Effector memory CD8-positive, alpha-beta T cell (primary cell): ENCODE measurements around the gene KLHDC7B.

ENCODE experiments used
- ATAC-seq: fragments of 150-1000 bp; cut with Tn5 transposase; replicated peaks from 2 replicates; pipeline ENCODE4 v1.10.0; 2021; ENCODE audit warnings: mild to moderate bottlenecking, moderate library complexity
- DNase-seq, 3 experiments: peaks; one replicate each; pipeline ENCODE4 v3.0.0; 2021
- H3K27ac Mint-ChIP-seq, 2 donors: one replicate each; pipeline ENCODE4 v1.8.0; 2022; ENCODE audit warnings: mild to moderate bottlenecking in 2 of 2, mixed read lengths in 2 of 2, moderate library complexity in 2 of 2
- H3K27me3 Mint-ChIP-seq, 2 donors: one replicate each; pipeline ENCODE4 v1.8.0; 2022; ENCODE audit warnings: mixed read lengths in 2 of 2
- H3K36me3 Mint-ChIP-seq: one replicate; pipeline ENCODE4 v1.8.0; 2022; ENCODE audit warnings: mild to moderate bottlenecking, moderate library complexity, mixed read lengths; ENCODE audit not compliant: insufficient read depth
- H3K4me1 Mint-ChIP-seq, 2 donors: one replicate each; pipeline ENCODE4 v1.8.0; 2022; ENCODE audit warnings: low read depth in 2 of 2, mixed read lengths in 2 of 2
- H3K4me3 Mint-ChIP-seq, 2 donors: one replicate each; pipeline ENCODE4 v1.8.0; 2022; ENCODE audit warnings: mild to moderate bottlenecking in 2 of 2, mixed read lengths in 2 of 2, moderate library complexity in 2 of 2
- H3K9me3 Mint-ChIP-seq, 2 donors: one replicate each; pipeline ENCODE4 v1.8.0; 2022; ENCODE audit warnings: mixed read lengths in 2 of 2

KLHDC7B gene

GRCh38 chr22:50522208-50522805 is 23.4 kb upstream of the KLHDC7B start:
- Mint-ChIP-seq H3K4me3 (no peak overlapping the region), H3K36me3 (peaks cover 71% of the 10 kb centered on the region)

GRCh38 chr22:50522806-50523438 is 22.8 kb upstream of the KLHDC7B start:
- peaks cover 20 to 23% of the 10 kb centered on the region in 2 donors for H3K4me1 Mint-ChIP-seq
- H3K27me3 Mint-ChIP-seq, result no peaks in the 10 kb centered on the region
- H3K27ac Mint-ChIP-seq, result peak overlapping the region in 1 of 2 donors; percentile 68
- H3K4me3 Mint-ChIP-seq, result peak overlapping the region; percentile 19 to 31
- no peak for DNase-seq
- H3K36me3 Mint-ChIP-seq, result peaks cover 74% of the 10 kb centered on the region
- ATAC-seq, result no peak
- H3K9me3 Mint-ChIP-seq, result no peaks in the 10 kb centered on the region

More at GRCh38 chr22:50522208-50522805, 23.4 kb upstream of the KLHDC7B start:
- no peaks in the 10 kb centered on the region for H3K9me3 Mint-ChIP-seq
- ATAC-seq (no peak), DNase-seq (no peak)
- peaks cover 14 to 19% of the 10 kb centered on the region in 2 donors for H3K4me1 Mint-ChIP-seq
- H3K27me3 Mint-ChIP-seq, result no peaks in the 10 kb centered on the region
- peak overlapping the region in 1 of 2 donors; percentile 68 for H3K27ac Mint-ChIP-seq

GRCh38 chr22:50523458-50523805 is 22.3 kb upstream of the KLHDC7B start:
- ATAC-seq, result no peak
- H3K4me1 Mint-ChIP-seq, result peaks cover 25 to 26% of the 10 kb centered on the region in 2 donors
- H3K4me3 Mint-ChIP-seq, result peak overlapping the region; percentile 19 to 31

GRCh38 chr22:50523806-50524675 is 21.7 kb upstream of the KLHDC7B start:
- Mint-ChIP-seq H3K9me3 (no peaks in the 10 kb centered on the region), H3K36me3 (peaks cover 74% of the 10 kb centered on the region), H3K27me3 (no peaks in the 10 kb centered on the region), H3K27ac (peak overlapping the region; percentile 80 to 94), H3K4me3 (peak overlapping the region; percentile 83 to 96), H3K4me1 (peaks cover 28 to 32% of the 10 kb centered on the region in 2 donors)
- ATAC-seq (no peak), DNase-seq (no peak)

More at GRCh38 chr22:50523458-50523805, 22.3 kb upstream of the KLHDC7B start:
- H3K27ac Mint-ChIP-seq, result peak overlapping the region in 1 of 2 donors; percentile 68
- no peak for DNase-seq
- peaks cover 70% of the 10 kb centered on the region for H3K36me3 Mint-ChIP-seq
- no peaks in the 10 kb centered on the region for H3K27me3 Mint-ChIP-seq
- H3K9me3 Mint-ChIP-seq, result no peaks in the 10 kb centered on the region

- peak overlapping the region; percentile 83 to 96 for H3K4me3 Mint-ChIP-seq
- DNase-seq (no peak), ATAC-seq (no peak)
- no peaks in the 10 kb centered on the region for H3K9me3 Mint-ChIP-seq
- peak overlapping the region; percentile 80 to 94 for H3K27ac Mint-ChIP-seq
- peaks cover 73% of the 10 kb centered on the region for H3K36me3 Mint-ChIP-seq
- peaks cover 28 to 32% of the 10 kb centered on the region in 2 donors for H3K4me1 Mint-ChIP-seq
- H3K27me3 Mint-ChIP-seq, result no peaks in the 10 kb centered on the region
Measured at GRCh38 chr22:50524676-50525103, 21.0 kb upstream of the KLHDC7B start.

GRCh38 chr22:50525104-50525857 is 20.4 kb upstream of the KLHDC7B start, which contains the start of gene SCO2:
SCO2 (minus strand) TSS chr22:50525598; CDS start chr22:50524411, 1,187 bp downstream.
- Mint-ChIP-seq H3K9me3 (no peaks in the 10 kb centered on the region), H3K4me1 (peaks cover 28 to 32% of the 10 kb centered on the region in 2 donors), H3K27ac (peak within 1 kb of the TSS; percentile 80 to 95), H3K27me3 (no peaks in the 10 kb centered on the region), H3K4me3 (peak within 1 kb of the TSS; percentile 83 to 96), H3K36me3 (peaks cover 70% of the 10 kb centered on the region)
- peak; percentile 68 for ATAC-seq
- DNase-seq, result peak; percentile 95 to 97 (median 97)

GRCh38 chr22:50525858-50526107 is 19.9 kb upstream of the KLHDC7B start:
- peak overlapping the region; percentile 83 to 96 for H3K4me3 Mint-ChIP-seq
- peaks cover 28 to 32% of the 10 kb centered on the region in 2 donors for H3K4me1 Mint-ChIP-seq
- H3K9me3 Mint-ChIP-seq, result no peaks in the 10 kb centered on the region
- DNase-seq, result no peak
- no peaks in the 10 kb centered on the region for H3K27me3 Mint-ChIP-seq
- peak overlapping the region; percentile 80 to 94 for H3K27ac Mint-ChIP-seq
- ATAC-seq, result no peak
- peaks cover 71% of the 10 kb centered on the region for H3K36me3 Mint-ChIP-seq

- Mint-ChIP-seq H3K27ac (peak overlapping the region; percentile 92 to 95), H3K4me1 (peaks cover 31 to 34% of the 10 kb centered on the region in 2 donors), H3K36me3 (peaks cover 66% of the 10 kb centered on the region), H3K9me3 (no peaks in the 10 kb centered on the region), H3K27me3 (no peaks in the 10 kb centered on the region), H3K4me3 (peak overlapping the region; percentile 83 to 96)
- peak; percentile 55 for ATAC-seq
- peak; percentile 77 to 83 (median 82) for DNase-seq
Measured at GRCh38 chr22:50526108-50526833, 19.4 kb upstream of the KLHDC7B start.

- Mint-ChIP-seq H3K36me3 (peaks cover 60% of the 10 kb centered on the region), H3K4me1 (peaks cover 32 to 34% of the 10 kb centered on the region in 2 donors), H3K27ac (peak overlapping the region; percentile 92 to 95), H3K27me3 (no peaks in the 10 kb centered on the region), H3K9me3 (no peaks in the 10 kb centered on the region), H3K4me3 (peak overlapping the region; percentile 83 to 96)
- ATAC-seq (no peak), DNase-seq (peak in 1 of 3 experiments; percentile 40)
Measured at GRCh38 chr22:50526834-50527801, 18.6 kb upstream of the KLHDC7B start.

GRCh38 chr22:50527921-50528681 is 17.6 kb upstream of the KLHDC7B start:
- Mint-ChIP-seq H3K4me1 (peaks cover 38 to 39% of the 10 kb centered on the region in 2 donors), H3K9me3 (no peaks in the 10 kb centered on the region), H3K4me3 (peak overlapping the region; percentile 83 to 96), H3K27ac (peak overlapping the region; percentile 94 to 95), H3K36me3 (peaks cover 52% of the 10 kb centered on the region), H3K27me3 (no peaks in the 10 kb centered on the region)
- ATAC-seq, result no peak
- no peak for DNase-seq
